Measurements from ENCODE around the gene KRTAP6-3.

The KRTAP6-3 gene

GRCh38 chr21:30592140-30592539, at the start of gene KRTAP6-3:
TSS of gene KRTAP6-3 (plus strand) at chr21:30592440. CDS start at chr21:30592446, 6 bp downstream.
- DNase-seq: no peak

GRCh38 chr21:30552782-30553181, 39.5 kb upstream of the KRTAP6-3 start:
- no peak for DNase-seq

- no peak for DNase-seq
Measured at GRCh38 chr21:30555095-30555494, 37.1 kb upstream of the KRTAP6-3 start.

GRCh38 chr21:30561264-30561895, 30.9 kb upstream of the KRTAP6-3 start, which contains the start of gene KRTAP19-7:
TSS of gene KRTAP19-7 (minus strand) at chr21:30561314. CDS start at chr21:30561289, 25 bp downstream.
- no peak for DNase-seq

GRCh38 chr21:30561957-30562356, 30.3 kb upstream of the KRTAP6-3 start:
- DNase-seq: no peak

GRCh38 chr21:30563072-30563471, 29.2 kb upstream of the KRTAP6-3 start:
- DNase-seq: no peak

GRCh38 chr21:30563630-30564029, 28.6 kb upstream of the KRTAP6-3 start:
- no peak for DNase-seq

- no peak for DNase-seq
Measured at GRCh38 chr21:30567617-30568016, 24.6 kb upstream of the KRTAP6-3 start.

- no peak for DNase-seq
Measured at GRCh38 chr21:30577766-30578165, 14.5 kb upstream of the KRTAP6-3 start.

- no peak for DNase-seq
Measured at GRCh38 chr21:30579346-30579745, 12.9 kb upstream of the KRTAP6-3 start.

- no peak for DNase-seq
Measured at GRCh38 chr21:30580132-30580531, 12.1 kb upstream of the KRTAP6-3 start.

- no peak for DNase-seq
Measured at GRCh38 chr21:30582870-30583269, 9.4 kb upstream of the KRTAP6-3 start.

- no peak for DNase-seq
Measured at GRCh38 chr21:30590297-30590696, 1.9 kb upstream of the KRTAP6-3 start, which contains the start of gene KRTAP22-2. TSS of gene KRTAP22-2 (minus strand) at chr21:30590397.

GRCh38 chr21:30598802-30599201, 6.6 kb downstream of the KRTAP6-3 start, which contains the start of gene KRTAP6-2:
TSS of gene KRTAP6-2 (minus strand) at chr21:30598902. CDS start at chr21:30598874, 28 bp downstream.
- DNase-seq: no peak

GRCh38 chr21:30600787-30601186, 8.5 kb downstream of the KRTAP6-3 start, which contains the start of gene KRTAP22-1:
TSS of gene KRTAP22-1 (plus strand) at chr21:30601087.
- DNase-seq: no peak

GRCh38 chr21:30605968-30606367, 13.7 kb downstream of the KRTAP6-3 start:
- no peak for DNase-seq

GRCh38 chr21:30612132-30612531, 19.9 kb downstream of the KRTAP6-3 start:
- DNase-seq: no peak

- DNase-seq: no peak
Measured at GRCh38 chr21:30613836-30614235, 21.6 kb downstream of the KRTAP6-3 start, which contains the start of gene KRTAP6-1. TSS of gene KRTAP6-1 (minus strand) at chr21:30613930. CDS start at chr21:30613904, 26 bp downstream.

- DNase-seq: no peak
Measured at GRCh38 chr21:30615199-30615598, 23.0 kb downstream of the KRTAP6-3 start.

GRCh38 chr21:30616125-30616524, 23.9 kb downstream of the KRTAP6-3 start, which contains the start of gene KRTAP20-1:
TSS of gene KRTAP20-1 (plus strand) at chr21:30616425. CDS start at chr21:30616455, 30 bp downstream.
- no peak for DNase-seq

- DNase-seq: no peak
Measured at GRCh38 chr21:30620080-30620479, 27.8 kb downstream of the KRTAP6-3 start.

- no peak for DNase-seq
Measured at GRCh38 chr21:30620522-30620921, 28.3 kb downstream of the KRTAP6-3 start, which contains the start of gene KRTAP20-4. TSS of gene KRTAP20-4 (plus strand) at chr21:30620627.

- DNase-seq: no peak
Measured at GRCh38 chr21:30623362-30623761, 31.1 kb downstream of the KRTAP6-3 start.

GRCh38 chr21:30625449-30626165, 33.4 kb downstream of the KRTAP6-3 start:
- DNase-seq: no peak
